WI38 (cell line): ENCODE measurements around the gene ESF1.

Source experiments
- H3K4me3 ChIP-seq: 2 replicates; pipeline ENCODE4 v1.5.1; 2011; ENCODE audit warnings: low read depth, mild to moderate bottlenecking, control low read depth, low read length
- TF ChIP-seq, protein P1 (sequence below): IDR thresholded peaks from 2 replicates; pipeline ENCODE4 v1.5.1; 2012; ENCODE audit warnings: low read depth, mild to moderate bottlenecking, control low read depth, low read length

Gene ESF1

DNA sequence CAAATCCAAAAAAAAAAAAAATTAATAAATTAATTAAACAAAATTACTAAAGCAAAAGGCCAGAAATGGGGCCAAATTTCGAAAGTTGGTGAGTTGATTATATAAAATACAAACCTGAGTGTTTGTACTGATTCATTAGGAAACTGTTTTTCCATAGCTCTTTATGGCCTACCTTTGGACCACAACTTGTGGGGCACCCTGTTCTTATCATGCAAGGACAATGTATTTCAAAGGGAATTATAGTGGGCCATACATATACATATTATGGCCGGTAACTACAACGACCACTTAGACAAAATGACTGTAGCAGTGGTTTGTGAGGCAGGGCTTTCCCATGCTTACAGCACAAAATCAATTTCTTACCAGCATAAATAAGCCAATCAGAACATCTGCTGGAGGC, 69.5 kb downstream of the ESF1 start:
- TF ChIP-seq, protein P1, sequence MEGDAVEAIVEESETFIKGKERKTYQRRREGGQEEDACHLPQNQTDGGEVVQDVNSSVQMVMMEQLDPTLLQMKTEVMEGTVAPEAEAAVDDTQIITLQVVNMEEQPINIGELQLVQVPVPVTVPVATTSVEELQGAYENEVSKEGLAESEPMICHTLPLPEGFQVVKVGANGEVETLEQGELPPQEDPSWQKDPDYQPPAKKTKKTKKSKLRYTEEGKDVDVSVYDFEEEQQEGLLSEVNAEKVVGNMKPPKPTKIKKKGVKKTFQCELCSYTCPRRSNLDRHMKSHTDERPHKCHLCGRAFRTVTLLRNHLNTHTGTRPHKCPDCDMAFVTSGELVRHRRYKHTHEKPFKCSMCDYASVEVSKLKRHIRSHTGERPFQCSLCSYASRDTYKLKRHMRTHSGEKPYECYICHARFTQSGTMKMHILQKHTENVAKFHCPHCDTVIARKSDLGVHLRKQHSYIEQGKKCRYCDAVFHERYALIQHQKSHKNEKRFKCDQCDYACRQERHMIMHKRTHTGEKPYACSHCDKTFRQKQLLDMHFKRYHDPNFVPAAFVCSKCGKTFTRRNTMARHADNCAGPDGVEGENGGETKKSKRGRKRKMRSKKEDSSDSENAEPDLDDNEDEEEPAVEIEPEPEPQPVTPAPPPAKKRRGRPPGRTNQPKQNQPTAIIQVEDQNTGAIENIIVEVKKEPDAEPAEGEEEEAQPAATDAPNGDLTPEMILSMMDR, result no peak

DNA sequence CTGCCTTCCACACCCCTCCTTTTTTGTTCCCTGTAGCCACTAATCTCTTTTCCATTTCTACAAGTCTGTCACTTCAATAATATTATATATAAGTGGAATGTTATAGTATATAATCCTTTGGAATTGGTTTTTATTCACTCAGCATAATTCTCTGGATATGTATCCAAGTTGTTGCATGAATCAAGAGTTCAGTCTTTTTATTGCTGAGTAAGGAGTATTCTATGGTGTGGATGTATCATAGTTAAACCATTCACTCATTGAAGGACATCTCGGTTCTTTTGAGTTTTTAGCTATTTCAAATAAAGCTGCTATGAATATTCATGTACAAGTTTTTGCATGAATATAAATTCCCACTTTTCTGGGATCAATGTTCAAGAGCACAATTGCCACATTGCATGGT, 76.5 kb downstream of the ESF1 start:
- H3K4me3 ChIP-seq, result no peak overlapping the region
- TF ChIP-seq, protein P1, result no peak

More for the DNA sequence above, 69.5 kb downstream of the ESF1 start:
- no peak overlapping the region for H3K4me3 ChIP-seq

DNA sequence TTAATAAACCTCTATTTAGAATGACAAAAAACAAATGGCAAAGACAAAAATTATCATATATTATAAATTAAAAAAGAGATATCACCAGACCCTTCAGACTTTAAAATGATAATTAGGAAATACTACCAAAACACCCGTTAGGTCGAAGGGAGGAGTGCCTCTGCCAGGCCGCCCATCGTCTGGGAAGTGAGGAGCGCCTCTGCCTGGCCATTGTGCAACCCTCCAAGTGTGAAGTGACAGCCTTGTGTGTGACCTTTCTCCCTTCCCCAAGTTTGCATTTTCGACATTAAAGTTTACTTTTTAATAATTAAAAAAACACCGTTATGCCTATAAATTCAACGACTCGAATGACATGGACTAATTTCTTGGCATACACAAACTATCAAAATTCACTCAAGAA, 81.5 kb downstream of the ESF1 start:
- H3K4me3 ChIP-seq, result no peak overlapping the region
- TF ChIP-seq, protein P1, result no peak

DNA sequence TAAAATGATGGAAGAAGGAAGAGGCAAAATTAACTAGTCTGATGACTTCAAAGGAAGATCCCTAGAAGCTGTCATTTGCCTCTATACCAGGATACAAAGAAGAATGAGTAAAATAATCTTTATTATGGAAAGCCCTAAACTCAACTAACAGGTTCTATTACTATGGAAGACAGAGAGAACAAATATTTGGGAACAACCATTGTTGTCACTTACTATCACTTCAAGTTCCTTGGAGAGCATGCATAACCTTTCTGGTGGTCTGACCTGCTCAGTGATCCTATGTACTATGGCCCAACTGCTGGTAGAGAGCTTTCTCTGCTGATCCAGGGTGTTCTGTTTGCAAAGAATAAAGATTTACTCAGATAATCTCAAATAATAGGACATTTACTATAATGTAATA, 83.2 kb downstream of the ESF1 start:
- TF ChIP-seq, protein P1, result no peak
- H3K4me3 ChIP-seq, result no peak overlapping the region

DNA sequence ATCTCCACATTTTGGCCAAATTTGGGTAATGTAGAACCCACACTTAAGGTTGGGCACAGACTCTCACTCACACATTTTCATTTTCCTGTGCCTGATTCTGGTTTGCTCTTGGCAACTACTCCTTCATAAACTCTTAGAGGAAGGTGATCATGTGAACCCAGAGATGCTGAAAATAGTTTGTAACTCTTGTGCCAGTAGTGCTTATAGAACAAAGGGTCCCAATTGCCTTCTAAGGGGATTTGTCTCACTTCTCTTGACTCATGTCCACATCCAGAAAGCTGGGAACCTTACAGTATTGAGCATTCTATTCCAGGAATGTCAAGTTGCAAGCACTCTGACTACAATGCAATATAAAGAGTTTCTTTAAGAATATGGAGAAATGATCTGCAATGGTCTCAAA, 84.0 kb downstream of the ESF1 start:
- no peak overlapping the region for H3K4me3 ChIP-seq
- TF ChIP-seq, protein P1, result no peak

DNA sequence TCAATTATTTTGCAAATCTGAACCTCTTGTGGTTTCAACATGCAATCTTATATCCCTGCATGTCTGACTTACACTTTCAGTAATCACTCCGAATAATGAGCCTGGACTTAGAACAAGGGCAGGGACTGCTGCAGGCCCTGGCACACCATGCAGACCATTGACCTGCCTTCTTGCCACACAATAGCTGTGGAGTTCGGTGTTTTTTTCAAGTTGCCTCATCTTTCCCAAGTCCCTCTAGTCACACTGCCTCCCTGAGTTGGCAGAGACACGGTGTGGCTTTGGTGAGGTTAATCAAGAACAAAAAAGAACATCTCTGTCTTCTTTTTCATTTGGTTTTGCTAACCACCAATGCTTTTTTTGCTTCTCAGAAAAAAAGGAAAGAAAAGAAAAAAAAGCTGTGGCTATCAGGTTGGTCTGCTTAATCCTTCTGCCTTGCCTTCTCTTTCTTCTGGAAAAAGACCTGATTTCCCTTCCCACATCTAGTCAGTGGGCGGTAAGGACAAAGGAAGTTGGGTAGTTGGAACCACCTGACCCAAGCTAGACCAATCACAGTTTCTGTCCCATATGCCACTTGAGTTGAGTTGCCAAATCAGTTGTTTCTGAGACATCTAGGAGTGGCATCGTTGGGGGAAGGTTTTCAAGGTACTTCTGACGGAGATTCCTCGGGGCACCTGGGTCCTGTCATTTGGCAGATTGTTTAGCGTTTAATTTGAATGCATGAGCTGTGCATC, 90.1 kb downstream of the ESF1 start:
- no peak overlapping the region for H3K4me3 ChIP-seq
- TF ChIP-seq, protein P1, result no peak

DNA sequence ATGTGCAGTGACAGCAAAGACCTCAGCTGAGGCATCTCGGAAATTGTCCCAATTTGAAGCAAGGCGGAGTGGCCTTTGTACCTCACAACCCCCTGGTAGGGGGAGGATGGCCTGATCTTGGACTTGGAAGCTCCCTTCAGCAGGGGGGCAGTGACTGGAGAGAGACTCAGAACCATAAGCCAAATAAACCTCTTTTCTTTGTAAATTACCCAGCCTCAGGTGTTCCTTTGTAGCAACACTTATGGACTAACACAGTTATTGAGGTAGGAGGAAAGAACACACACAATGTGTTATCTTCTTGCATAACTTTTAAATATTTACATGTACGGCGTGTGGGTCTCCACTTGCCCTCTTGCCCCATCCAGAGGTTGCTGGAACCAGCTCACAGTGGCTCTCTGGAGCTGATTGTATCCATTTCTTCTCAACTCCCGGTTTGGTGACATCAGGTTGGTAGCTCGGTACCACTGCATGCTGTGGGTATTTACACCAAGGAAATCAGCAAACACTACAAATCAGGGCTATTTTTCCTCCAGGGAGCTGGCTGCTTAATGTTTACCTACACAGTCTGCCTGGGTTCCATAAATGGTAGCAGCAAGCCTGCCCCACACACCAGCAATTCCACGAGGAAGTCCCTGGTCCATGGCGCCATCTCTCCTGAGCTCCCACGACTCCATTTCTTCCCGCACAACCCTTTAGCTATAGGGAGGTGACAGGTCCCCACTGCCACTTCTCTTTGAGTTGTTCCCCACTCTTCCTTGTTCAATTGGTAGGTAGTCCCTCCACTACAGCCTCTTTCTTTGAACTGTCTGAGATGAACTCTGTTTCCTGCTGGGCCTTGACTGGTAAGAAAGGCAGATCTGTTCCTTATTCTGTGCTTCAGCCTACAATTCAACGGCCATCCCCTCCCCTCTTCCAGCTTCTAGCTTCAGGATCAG, 91.7 kb downstream of the ESF1 start:
- H3K4me3 ChIP-seq, result no peak overlapping the region
- TF ChIP-seq, protein P1, result no peak
